HCT116 (cell line): Measurements from ENCODE around the gene APOB. TPM values are rescaled to one million over a fixed set of nuclear protein-coding genes. Genes with fewer than 3 reads are reported as not detected.

Source experiments
- ATAC-seq: fragments of 200-7000 bp; cut with Tn5 transposase; 2 replicates; pipeline ENCODE4 v1.9.1; 2020; ENCODE audit warnings: mild to moderate bottlenecking, moderate library complexity
- BruUV-seq: library from RNA; stranded (reverse); fragments of 400-500 nt; replicated peaks from 2 replicates; lab custom pipeline; 2021; lab: Mats Ljungman, UMichigan
- CTCF ChIA-PET: fragments of 300-600 bp; sonication (Branson Sonifier 250); formaldehyde crosslinking; loops from one replicate; lab custom pipeline; 2021; ENCODE audit warnings: antibody characterized with exemption; lab: Charles Lee
- POLR2A ChIA-PET: fragments of 300-600, 350-600 bp; sonication (Branson Sonifier 250); formaldehyde crosslinking; loops from one replicate; lab custom pipeline; 2021; ENCODE audit warnings: antibody characterized with exemption; lab: Charles Lee
- RAD21 ChIA-PET, 2 experiments: fragments of 300-600 bp; sonication (Branson Sonifier 250); formaldehyde crosslinking; loops; one replicate each; lab custom pipeline; 2023; ENCODE audit warnings: low total read pairs in 2 of 2; ENCODE audit not compliant: uncharacterized antibody in 2 of 2, unreplicated experiment in 2 of 2, low non-redundant PET in 1 of 2; lab: Charles Lee
- DNase-seq: peaks from one replicate; pipeline ENCODE4 v3.0.0-alpha.2; 2010; ENCODE audit warnings: low read depth, low spot score
- H2AFZ ChIP-seq: fragments of 200-600 bp; shearing (Covaris generic), sonication (generic); 2 replicates; pipeline ENCODE4 v1.6.1; 2017; ENCODE audit warnings: low read depth, mixed run types, mixed read lengths, antibody characterized with exemption, low read length; ENCODE audit not compliant: poor library complexity, severe bottlenecking
- H3K27ac ChIP-seq: 2 replicates; pipeline ENCODE4 v1.5.1; 2012; ENCODE audit warnings: low read depth, low read length
- H3K27me3 ChIP-seq: fragments of 200-600 bp; sonication (generic); 2 replicates; pipeline ENCODE4 v1.6.1; 2016; ENCODE audit warnings: mixed run types, low read length, mixed read lengths; ENCODE audit not compliant: insufficient read depth
- H3K36me3 ChIP-seq, 2 experiments: fragments of 200-500 bp in 1 of 2; fragments of 200-600 bp in 1 of 2; sonication (Bioruptor generic) in 1 of 2; sonication (generic) in 1 of 2; 2 replicates each; pipeline versions ENCODE4 v1.5.1 to v1.6.1; 2014 to 2016; ENCODE audit warnings: low read length in 2 of 2, inconsistent platforms in 1 of 2, mixed read lengths in 1 of 2, mixed run types in 1 of 2; ENCODE audit not compliant: insufficient read depth in 2 of 2, control insufficient read depth in 1 of 2
- H3K4me1 ChIP-seq, 2 experiments: fragments of 200-600 bp in 1 of 2; sonication (generic) in 1 of 2; 2 replicates each; pipeline versions ENCODE4 v1.5.1 to v1.6.1; 2012 to 2017; ENCODE audit warnings: low read length in 2 of 2, inconsistent platforms in 1 of 2, mild to moderate bottlenecking in 1 of 2, mixed read lengths in 1 of 2, mixed run types in 1 of 2, moderate library complexity in 1 of 2; ENCODE audit not compliant: insufficient read depth in 2 of 2, control insufficient read depth in 1 of 2
- H3K4me2 ChIP-seq: fragments of 200-600 bp; sonication (generic); 2 replicates; pipeline ENCODE4 v1.6.1; 2017; ENCODE audit warnings: mixed run types, low read length, mixed read lengths
- H3K4me3 ChIP-seq, 2 experiments: fragments of 200-600 bp in 1 of 2; sonication (generic) in 1 of 2; replicated peaks in 1 of 2; 2 replicates each; pipeline ENCODE4 v1.5.1; 2011 to 2016; ENCODE audit warnings: low read length in 2 of 2, control low read depth in 1 of 2, low read depth in 1 of 2, mild to moderate bottlenecking in 1 of 2, mixed read lengths in 1 of 2, mixed run types in 1 of 2
- H3K79me2 ChIP-seq: fragments of 200-600 bp; sonication (generic); 2 replicates; pipeline ENCODE4 v1.6.1; 2017; ENCODE audit warnings: mild to moderate bottlenecking, mixed run types, low read length, moderate library complexity, mixed read lengths; ENCODE audit not compliant: insufficient read depth
- H3K9ac ChIP-seq: fragments of 200-600 bp; sonication (generic); 2 replicates; pipeline ENCODE4 v1.6.1; 2016; ENCODE audit warnings: low read length, mixed read lengths
- H3K9me2 ChIP-seq: fragments of 200-600 bp; sonication (generic), shearing (Covaris generic); 2 replicates; pipeline ENCODE4 v1.6.1; 2017; ENCODE audit warnings: mixed run types, mild to moderate bottlenecking, moderate library complexity; ENCODE audit not compliant: insufficient read depth
- H3K9me3 ChIP-seq, 2 experiments: fragments of 200-500 bp in 1 of 2; fragments of 200-600 bp in 1 of 2; sonication (Bioruptor generic) in 1 of 2; sonication (generic) in 1 of 2; 2 replicates each; pipeline ENCODE4 v1.6.1; 2014 to 2017; ENCODE audit warnings: low read length in 2 of 2, mixed read lengths in 2 of 2, inconsistent platforms in 1 of 2, low read depth in 1 of 2, mild to moderate bottlenecking in 1 of 2, mixed run types in 1 of 2, moderate library complexity in 1 of 2; ENCODE audit not compliant: control insufficient read depth in 1 of 2, insufficient read depth in 1 of 2
- H4K20me1 ChIP-seq: fragments of 200-600 bp; sonication (generic), shearing (Covaris generic); 2 replicates; pipeline ENCODE4 v1.6.1; 2017; ENCODE audit warnings: mixed run types, mild to moderate bottlenecking, moderate library complexity; ENCODE audit not compliant: insufficient read depth
- CBX3 ChIP-seq: IDR thresholded peaks from 2 replicates; pipeline ENCODE4 v1.6.1; 2012; ENCODE audit warnings: low read depth
- CEBPB ChIP-seq: IDR thresholded peaks from 2 replicates; pipeline ENCODE4 v1.6.1; 2012; ENCODE audit warnings: low read depth
- CTCF ChIP-seq, 3 experiments: fragments of 200-600 bp in 1 of 3; sonication (generic) in 1 of 3; IDR thresholded peaks in 2 of 3; conservative IDR thresholded peaks in 1 of 3; 2 replicates each; pipeline ENCODE4 v1.5.1; 2012 to 2017; ENCODE audit warnings: low read depth in 2 of 3, low read length in 2 of 3, antibody characterized with exemption in 1 of 3, borderline replicate concordance in 1 of 3, control low read depth in 1 of 3, mild to moderate bottlenecking in 1 of 3, mixed read lengths in 1 of 3, mixed run types in 1 of 3, moderate library complexity in 1 of 3; ENCODE audit not compliant: insufficient read depth in 1 of 3
- EGR1 ChIP-seq: IDR thresholded peaks from 2 replicates; pipeline ENCODE4 v1.6.1; 2012; ENCODE audit warnings: low read depth
- ELF1 ChIP-seq: IDR thresholded peaks from 2 replicates; pipeline ENCODE4 v1.6.1; 2012; ENCODE audit warnings: low read depth, borderline replicate concordance
- EZH2 ChIP-seq: fragments of 200-600 bp; sonication (generic); IDR thresholded peaks from 2 replicates; pipeline ENCODE4 v1.6.1; 2017; ENCODE audit warnings: antibody characterized with exemption, mixed run types
- EZH2phosphoT487 ChIP-seq: fragments of 200-600 bp; IDR thresholded peaks from 2 replicates; pipeline ENCODE4 v1.6.1; 2018; ENCODE audit warnings: antibody characterized with exemption, borderline replicate concordance
- MAX ChIP-seq: IDR thresholded peaks from 2 replicates; pipeline ENCODE4 v1.6.1; 2012
- POLR2A ChIP-seq: IDR thresholded peaks from 2 replicates; pipeline ENCODE4 v1.7.0; 2011; ENCODE audit warnings: borderline replicate concordance; ENCODE audit not compliant: insufficient read depth, insufficient read length; ENCODE audit errors: extremely low read depth
- POLR2AphosphoS5 ChIP-seq: IDR thresholded peaks from 2 replicates; pipeline ENCODE4 v1.6.1; 2011; ENCODE audit warnings: mild to moderate bottlenecking, low read depth, low read length, moderate library complexity
- SIN3A ChIP-seq: IDR thresholded peaks from 2 replicates; pipeline ENCODE4 v1.6.1; 2012; ENCODE audit warnings: low read depth
- SP1 ChIP-seq: IDR thresholded peaks from 2 replicates; pipeline ENCODE4 v1.6.1; 2012; ENCODE audit warnings: low read depth
- SRF ChIP-seq: IDR thresholded peaks from 2 replicates; pipeline ENCODE4 v1.6.1; 2012; ENCODE audit warnings: low read depth
- TCF7L2 ChIP-seq: IDR thresholded peaks from 2 replicates; pipeline ENCODE4 v1.7.0; 2011; ENCODE audit warnings: borderline replicate concordance, inconsistent platforms; ENCODE audit not compliant: insufficient read depth, insufficient read length; ENCODE audit errors: extremely low read depth
- YY1 ChIP-seq: IDR thresholded peaks from 2 replicates; pipeline ENCODE4 v1.6.1; 2011; ENCODE audit warnings: low read length, low read depth, moderate library complexity, mild to moderate bottlenecking; ENCODE audit not compliant: insufficient replicate concordance; ENCODE audit errors: extremely low read depth
- ZBTB33 ChIP-seq: IDR thresholded peaks from 2 replicates; pipeline ENCODE4 v1.6.1; 2011; ENCODE audit warnings: mild to moderate bottlenecking, low read length, moderate library complexity; ENCODE audit not compliant: insufficient replicate concordance; ENCODE audit errors: extremely low read depth
- ZFX ChIP-seq: fragments of 450-650 bp; IDR thresholded peaks from 2 replicates; pipeline ENCODE4 v1.6.1; 2017
- ZNF274 ChIP-seq: fragments of 200-500 bp; sonication (Bioruptor generic); IDR thresholded peaks from 2 replicates; pipeline ENCODE4 v1.6.1; 2014; ENCODE audit warnings: mild to moderate bottlenecking, low read depth, low read length, inconsistent platforms
- intact Hi-C: fragments of 100-400 bp; cut with micrococcal nuclease; formaldehyde crosslinking; loops from 2 replicates; pipeline ENCODE4 v1.10.0; 2022
- total RNA-seq: library from RNA; stranded (reverse); gene quantifications from one replicate; pipeline ENCODE4 v1.2.1, GENCODE V29; 2021; ENCODE audit not compliant: unreplicated experiment

APOB gene
- total RNA-seq, 1 experiment from 2014 or later, result 1.6 TPM

GRCh38 chr2:21041462-21041861 lies 2.4 kb downstream of the APOB start:
- RAD21 ChIA-PET, result no interaction called here
- no peaks in the 10 kb centered on the region for H3K36me3 ChIP-seq
- intact Hi-C loops, result no loop called here

More at GRCh38 chr2:21041462-21041861, 2.4 kb downstream of the APOB start:
- H4K20me1 ChIP-seq, result no peaks in the 10 kb centered on the region
- peaks cover 20% of the 10 kb centered on the region for H3K27me3 ChIP-seq
- H3K9me2 ChIP-seq, result no peaks in the 10 kb centered on the region
- no TSS peak for BruUV-seq
- no peaks in the 10 kb centered on the region for H3K79me2 ChIP-seq
- no peak overlapping the region for H3K4me3 ChIP-seq
- ChIA-PET CTCF (interaction anchor here (1.0 to 1.1 kb wide), 2 partner anchors 77 to 380 kb away, joined by 3 read pairs; no protein-coding TSS in a partner anchor), POLR2A (no interaction called here)
- no peak overlapping the region for H3K27ac ChIP-seq
- no peaks in the 10 kb centered on the region for H3K9me3 ChIP-seq
- H2AFZ ChIP-seq, result no peak overlapping the region
- H3K4me1 ChIP-seq, result no peaks in the 10 kb centered on the region
- DNase-seq (no peak), ATAC-seq (no peak)
- no peak for TF ChIP-seq MAX
- TF ChIP-seq SP1, result no peak
- TF ChIP-seq ZFX, result no peak
- TF ChIP-seq ELF1, result no peak
- no peak for TF ChIP-seq CTCF (IDR thresholded peaks at IDR 0.05 in 2 of 3, conservative IDR thresholded peaks at IDR 0.05 in 1 of 3; ENCODE audit: borderline replicate concordance in 1 of 3, insufficient read depth in 1 of 3, low read depth in 2 of 3, low read length in 2 of 3)
- TF ChIP-seq POLR2AphosphoS5, result no peak
- TF ChIP-seq ZBTB33, result no peak
- no peak for TF ChIP-seq YY1
- no peak for TF ChIP-seq CBX3
- no peak for TF ChIP-seq EZH2phosphoT487
- no peak for TF ChIP-seq EGR1
- no peak for TF ChIP-seq SIN3A
- no peak for TF ChIP-seq EZH2
- TF ChIP-seq POLR2A, result no peak
- TF ChIP-seq CEBPB, result no peak
- TF ChIP-seq SRF, result no peak
- no peak for TF ChIP-seq TCF7L2
- no peak for TF ChIP-seq ZNF274
- no peak overlapping the region for H3K4me2 ChIP-seq
- H3K9ac ChIP-seq, result no peak overlapping the region
